Neural cell (in vitro differentiated cells): ENCODE results near the gene TRAF3. TPM values are rescaled to one million over a fixed set of nuclear protein-coding genes. Genes with fewer than 3 reads are reported as not detected.
"Not testable (repeated sequence)": the region's sequence is repeated elsewhere in the genome, so short reads cannot be mapped to it uniquely, and the experiment has no call there.

Source experiments
- H2AFZ ChIP-seq: fragments of 200-600, 300-800 bp; sonication (generic), shearing (Covaris generic); 2 replicates; pipeline ENCODE4 v1.6.0; 2014; ENCODE audit warnings: low read depth, mild to moderate bottlenecking, antibody characterized with exemption, low read length, moderate library complexity
- H3F3A ChIP-seq: fragments of 200-600 bp; shearing (Covaris generic); 2 replicates; pipeline ENCODE4 v1.6.1; 2016; ENCODE audit warnings: mild to moderate bottlenecking, moderate library complexity, mixed read lengths, antibody characterized with exemption, low read length; ENCODE audit not compliant: insufficient read depth, poor library complexity, severe bottlenecking
- H3K27ac ChIP-seq: fragments of 200-600, 300-800 bp; sonication (generic), shearing (Covaris generic); 2 replicates; pipeline ENCODE4 v1.5.1; 2014; ENCODE audit warnings: mild to moderate bottlenecking, low read length, moderate library complexity
- H3K27me3 ChIP-seq: fragments of 300-800, 200-600 bp; sonication (generic), shearing (Covaris generic); 2 replicates; pipeline ENCODE4 v1.6.0; 2014; ENCODE audit warnings: mild to moderate bottlenecking, low read depth, low read length, moderate library complexity; ENCODE audit not compliant: insufficient read depth
- H3K36me3 ChIP-seq: fragments of 300-800, 200-600 bp; sonication (generic), shearing (Covaris generic); 2 replicates; pipeline ENCODE4 v1.5.1; 2014; ENCODE audit warnings: mild to moderate bottlenecking, antibody characterized with exemption, low read length, moderate library complexity; ENCODE audit not compliant: insufficient read depth
- H3K4me2 ChIP-seq: fragments of 300-800, 200-600 bp; sonication (generic), shearing (Covaris generic); 2 replicates; pipeline ENCODE4 v1.6.0; 2014; ENCODE audit warnings: mild to moderate bottlenecking, low read length
- H3K4me3 ChIP-seq: fragments of 300-800, 200-600 bp; sonication (generic), shearing (Covaris generic); 2 replicates; pipeline ENCODE4 v1.5.1; 2014; ENCODE audit warnings: mild to moderate bottlenecking, low read length, moderate library complexity
- H3K79me2 ChIP-seq: fragments of 200-600 bp; shearing (Covaris generic); replicated peaks from 2 replicates; pipeline ENCODE4 v1.6.0; 2014; ENCODE audit warnings: mild to moderate bottlenecking, low read length, moderate library complexity; ENCODE audit not compliant: insufficient read depth
- H3K9ac ChIP-seq: fragments of 300-800, 200-600 bp; sonication (generic), shearing (Covaris generic); 2 replicates; pipeline ENCODE4 v1.6.1; 2016; ENCODE audit warnings: mild to moderate bottlenecking, low read length, mixed read lengths
- H3K9me2 ChIP-seq: fragments of 200-600 bp; shearing (Covaris generic); 2 replicates; pipeline ENCODE4 v1.6.1; 2016; ENCODE audit warnings: mild to moderate bottlenecking, low read length, mixed read lengths; ENCODE audit not compliant: insufficient read depth
- H3K9me3 ChIP-seq: fragments of 200-600, 300-800 bp; sonication (generic), shearing (Covaris generic); 2 replicates; pipeline ENCODE4 v1.6.1; 2016; ENCODE audit warnings: mild to moderate bottlenecking, mixed run types, low read length, moderate library complexity, mixed read lengths
- H4K20me1 ChIP-seq: fragments of 200-600 bp; shearing (Covaris generic); 2 replicates; pipeline ENCODE4 v1.6.1; 2016; ENCODE audit warnings: mild to moderate bottlenecking, mixed run types; ENCODE audit not compliant: insufficient read depth
- CTCF ChIP-seq: fragments of 450-650 bp; IDR thresholded peaks from 2 replicates; pipeline ENCODE4 v1.5.1; 2014; ENCODE audit warnings: antibody characterized with exemption, mild to moderate bottlenecking, moderate library complexity; ENCODE audit not compliant: poor library complexity, severe bottlenecking
- EP300 ChIP-seq: fragments of 450-650 bp; conservative IDR thresholded peaks from 2 replicates; pipeline ENCODE4 v1.6.1; 2014; ENCODE audit warnings: antibody characterized with exemption, mild to moderate bottlenecking, moderate library complexity; ENCODE audit not compliant: poor library complexity, severe bottlenecking
- EZH2 ChIP-seq: fragments of 200-600, 300-800 bp; shearing (Covaris generic), sonication (generic); IDR thresholded peaks from 2 replicates; pipeline ENCODE4 v1.6.1; 2014; ENCODE audit warnings: antibody characterized with exemption, low read length, borderline replicate concordance, mild to moderate bottlenecking; ENCODE audit not compliant: insufficient read depth, poor library complexity, severe bottlenecking
- MXI1 ChIP-seq: fragments of 450-650 bp; conservative IDR thresholded peaks from 2 replicates; pipeline ENCODE4 v1.6.1; 2014; ENCODE audit warnings: antibody characterized with exemption, mild to moderate bottlenecking; ENCODE audit not compliant: poor library complexity, severe bottlenecking
- POLR2AphosphoS5 ChIP-seq: IDR thresholded peaks from 2 replicates; pipeline ENCODE4 v1.6.1; 2012
- RAD21 ChIP-seq: fragments of 450-650 bp; conservative IDR thresholded peaks from 2 replicates; pipeline ENCODE4 v1.6.1; 2014; ENCODE audit warnings: antibody characterized with exemption, mild to moderate bottlenecking, moderate library complexity
- REST ChIP-seq: IDR thresholded peaks from 2 replicates; pipeline ENCODE4 v1.6.1; 2012; ENCODE audit warnings: borderline replicate concordance
- SMC3 ChIP-seq: fragments of 450-650 bp; conservative IDR thresholded peaks from 2 replicates; pipeline ENCODE4 v1.6.1; 2014; ENCODE audit warnings: antibody characterized with exemption, mild to moderate bottlenecking, moderate library complexity; ENCODE audit not compliant: poor library complexity
- TAF1 ChIP-seq: IDR thresholded peaks from 2 replicates; pipeline ENCODE4 v1.6.1; 2012; ENCODE audit warnings: low read depth
- polyA plus RNA-seq: library from polyadenylated mRNA; depleted of rRNA; stranded (reverse); fragments of >200 nt; gene quantifications from 2 replicates; pipeline ENCODE4 v1.2.3, GENCODE V29; 2014

TRAF3 gene
- polyA plus RNA-seq, 1 donor from 2014 or later = 13.3 TPM

GRCh38 chr14:102833991-102834390, 56.7 kb downstream of the TRAF3 start:
- Histone ChIP-seq H3K4me3 (no peak overlapping the region), H3K9me3 (no peaks in the 10 kb centered on the region), H4K20me1 (no peaks in the 10 kb centered on the region), H3K79me2 (no peaks in the 10 kb centered on the region), H3K4me2 (no peak overlapping the region), H3K36me3 (no peaks in the 10 kb centered on the region), H3F3A (no peaks in the 10 kb centered on the region), H3K27ac (no peak overlapping the region), H2AFZ (no peak overlapping the region), H3K9me2 (no peaks in the 10 kb centered on the region), H3K27me3 (no peaks in the 10 kb centered on the region), H3K9ac (no peak overlapping the region)
- TF ChIP-seq SMC3 (no peak), EP300 (no peak), CTCF (no peak), RAD21 (no peak), EZH2 (no peak), REST (no peak), POLR2AphosphoS5 (no peak), MXI1 (no peak), TAF1 (no peak)

GRCh38 chr14:102835959-102836358, 58.7 kb downstream of the TRAF3 start:
- Histone ChIP-seq H4K20me1 (no peaks in the 10 kb centered on the region), H3K9ac (no peak overlapping the region), H3K9me3 (no peaks in the 10 kb centered on the region), H3F3A (no peaks in the 10 kb centered on the region), H3K27ac (no peak overlapping the region), H3K36me3 (no peaks in the 10 kb centered on the region), H3K4me3 (no peak overlapping the region), H3K79me2 (no peaks in the 10 kb centered on the region), H3K27me3 (no peaks in the 10 kb centered on the region), H2AFZ (no peak overlapping the region), H3K4me2 (no peak overlapping the region), H3K9me2 (no peaks in the 10 kb centered on the region)
- TF ChIP-seq RAD21 = no peak
- no peak for TF ChIP-seq REST
- no peak for TF ChIP-seq SMC3
- no peak for TF ChIP-seq EZH2
- TF ChIP-seq POLR2AphosphoS5 = no peak

- not testable (repeated sequence) for H3F3A ChIP-seq, H3K79me2 ChIP-seq, H3K27me3 ChIP-seq
Observed at GRCh38 chr14:102837120-102837519, 59.9 kb downstream of the TRAF3 start.

More at GRCh38 chr14:102837120-102837519, 59.9 kb downstream of the TRAF3 start:
- H3K9ac ChIP-seq, H3K9me3 ChIP-seq, H3K4me3 ChIP-seq, H3K27ac ChIP-seq, H3K36me3 ChIP-seq, H2AFZ ChIP-seq, H3K9me2 ChIP-seq, H4K20me1 ChIP-seq, H3K4me2 ChIP-seq: not testable (repeated sequence)
